IPS-20b (cell line): ENCODE measurements around the gene ARL6IP6.
A peak's percentile ranks its signal among the peaks of the same experiment; 100 is the strongest.
"Not testable (repeated sequence)": the region's sequence is repeated elsewhere in the genome, so short reads cannot be mapped to it uniquely, and the experiment has no call there.

ENCODE experiments used
- H3K27ac ChIP-seq: one replicate; pipeline ENCODE4 v1.5.1; 2013; ENCODE audit warnings: low read length
- H3K27me3 ChIP-seq: 2 replicates; pipeline ENCODE4 v1.6.1; 2013; ENCODE audit warnings: mild to moderate bottlenecking, low read length, inconsistent platforms; ENCODE audit not compliant: insufficient read depth
- H3K36me3 ChIP-seq: 2 replicates; pipeline ENCODE4 v1.6.1; 2013; ENCODE audit warnings: low read depth, mild to moderate bottlenecking, inconsistent platforms, low read length, moderate library complexity; ENCODE audit not compliant: insufficient read depth
- H3K4me1 ChIP-seq: 2 replicates; pipeline ENCODE4 v1.6.1; 2013; ENCODE audit warnings: mild to moderate bottlenecking, control low read depth, inconsistent platforms, low read length, moderate library complexity; ENCODE audit not compliant: insufficient read depth
- H3K4me3 ChIP-seq: 2 replicates; pipeline ENCODE4 v1.5.1; 2013; ENCODE audit warnings: mild to moderate bottlenecking, low read length, inconsistent platforms
- H3K9ac ChIP-seq: 2 replicates; pipeline ENCODE4 v1.6.1; 2013; ENCODE audit warnings: low read depth, mild to moderate bottlenecking, inconsistent platforms, low read length, moderate library complexity
- H3K9me3 ChIP-seq: 2 replicates; pipeline ENCODE4 v1.6.1; 2013; ENCODE audit warnings: mild to moderate bottlenecking, low read depth, low read length, inconsistent platforms; ENCODE audit not compliant: insufficient read depth

The ARL6IP6 gene

GRCh38 chr2:152706477-152707021, 11.9 kb upstream of the ARL6IP6 start:
- Histone ChIP-seq H3K9me3 (no peaks in the 10 kb centered on the region; the same call in 1 of the 2 replicates), H3K4me1 (no peaks in the 10 kb centered on the region), H3K36me3 (peaks cover 74% of the 10 kb centered on the region)

GRCh38 chr2:152708742-152709141, 9.7 kb upstream of the ARL6IP6 start:
- H3K27ac ChIP-seq, result no peak overlapping the region
- no peaks in the 10 kb centered on the region for H3K27me3 ChIP-seq
- no peak overlapping the region for H3K4me3 ChIP-seq
- H3K36me3 ChIP-seq, result peaks cover 88% of the 10 kb centered on the region
- H3K9me3 ChIP-seq, result no peaks in the 10 kb centered on the region
- H3K4me1 ChIP-seq, result no peaks in the 10 kb centered on the region
- no peak overlapping the region for H3K9ac ChIP-seq

More at GRCh38 chr2:152706477-152707021, 11.9 kb upstream of the ARL6IP6 start:
- H3K9ac ChIP-seq, result no peak overlapping the region
- H3K27me3 ChIP-seq, result no peaks in the 10 kb centered on the region
- H3K27ac ChIP-seq, result no peak overlapping the region
- H3K4me3 ChIP-seq, result no peak overlapping the region

- H3K4me1 ChIP-seq, result peaks cover 8% of the 10 kb centered on the region
- H3K4me3 ChIP-seq, result no peak overlapping the region
- H3K9ac ChIP-seq, result no peak overlapping the region
- H3K36me3 ChIP-seq, result peaks cover 100% of the 10 kb centered on the region
- no peaks in the 10 kb centered on the region for H3K27me3 ChIP-seq
- H3K27ac ChIP-seq, result no peak overlapping the region
- no peaks in the 10 kb centered on the region for H3K9me3 ChIP-seq
These were observed 7.7 kb upstream of the ARL6IP6 start for GRCh38 chr2:152710713-152711112.

GRCh38 chr2:152715112-152715511, 3.3 kb upstream of the ARL6IP6 start:
- H3K27ac ChIP-seq, result no peak overlapping the region
- H3K4me1 ChIP-seq, result peaks cover 11% of the 10 kb centered on the region
- peaks cover 57% of the 10 kb centered on the region for H3K36me3 ChIP-seq
- no peaks in the 10 kb centered on the region for H3K9me3 ChIP-seq
- peak overlapping the region; percentile 100 for H3K4me3 ChIP-seq
- peak overlapping the region; percentile 100; the same call in 1 of the 2 replicates for H3K9ac ChIP-seq
- H3K27me3 ChIP-seq, result no peaks in the 10 kb centered on the region

GRCh38 chr2:152715854-152716428, 2.5 kb upstream of the ARL6IP6 start:
- Histone ChIP-seq H3K9me3 (no peaks in the 10 kb centered on the region), H3K4me1 (peaks cover 15% of the 10 kb centered on the region), H3K27ac (no peak overlapping the region), H3K4me3 (peak overlapping the region; percentile 100), H3K27me3 (no peaks in the 10 kb centered on the region), H3K36me3 (peaks cover 55% of the 10 kb centered on the region), H3K9ac (peak overlapping the region; percentile 100; the same call in 1 of the 2 replicates)

GRCh38 chr2:152716805-152717227, 1.6 kb upstream of the ARL6IP6 start:
- H3K4me3 ChIP-seq, result peak overlapping the region; percentile 100
- no peaks in the 10 kb centered on the region for H3K9me3 ChIP-seq
- peaks cover 55% of the 10 kb centered on the region for H3K36me3 ChIP-seq
- peaks cover 15% of the 10 kb centered on the region for H3K4me1 ChIP-seq
- H3K27me3 ChIP-seq, result no peaks in the 10 kb centered on the region
- H3K27ac ChIP-seq, result peak overlapping the region; percentile 99
- H3K9ac ChIP-seq, result peak overlapping the region; percentile 100

- H3K9ac ChIP-seq, result peak within 1 kb of the TSS; percentile 100
- peak within 1 kb of the TSS; percentile 99 for H3K27ac ChIP-seq
- peak within 1 kb of the TSS; percentile 100 for H3K4me3 ChIP-seq
- H3K27me3 ChIP-seq, result no peaks in the 10 kb centered on the region
- peaks cover 55% of the 10 kb centered on the region for H3K36me3 ChIP-seq
- H3K4me1 ChIP-seq, result peaks cover 15% of the 10 kb centered on the region
- no peaks in the 10 kb centered on the region for H3K9me3 ChIP-seq
These were observed 968 bp upstream of the ARL6IP6 start, which contains the start of gene PRPF40A for GRCh38 chr2:152717228-152718075. TSS of gene PRPF40A (minus strand) at chr2:152717461. CDS start at chr2:152717439, 22 bp downstream.

GRCh38 chr2:152718909-152719645, 657 bp downstream of the ARL6IP6 start:
- Histone ChIP-seq H3K36me3 (peaks cover 52% of the 10 kb centered on the region), H3K4me3 (peak overlapping the region; percentile 100), H3K9me3 (no peaks in the 10 kb centered on the region), H3K4me1 (peaks cover 15% of the 10 kb centered on the region), H3K27me3 (no peaks in the 10 kb centered on the region), H3K27ac (peak overlapping the region; percentile 99), H3K9ac (peak overlapping the region; percentile 100)

- peaks cover 51% of the 10 kb centered on the region for H3K36me3 ChIP-seq
- H3K9me3 ChIP-seq, result no peaks in the 10 kb centered on the region
- H3K4me1 ChIP-seq, result peaks cover 7% of the 10 kb centered on the region
- H3K27me3 ChIP-seq, result no peaks in the 10 kb centered on the region
- no peak overlapping the region; the same call in 1 of the 2 replicates for H3K9ac ChIP-seq
- H3K27ac ChIP-seq, result no peak overlapping the region
- H3K4me3 ChIP-seq, result peak overlapping the region; percentile 100; the same call in 1 of the 2 replicates
These were observed 2.4 kb downstream of the ARL6IP6 start for GRCh38 chr2:152720794-152721193.

GRCh38 chr2:152722639-152723038, 4.2 kb downstream of the ARL6IP6 start:
- H3K27ac ChIP-seq, H3K4me1 ChIP-seq, H3K4me3 ChIP-seq, H3K27me3 ChIP-seq, H3K9ac ChIP-seq, H3K9me3 ChIP-seq: not testable (repeated sequence)
- H3K36me3 ChIP-seq, result peaks cover 68% of the 10 kb centered on the region

- H3K4me1 ChIP-seq, result peaks cover 7% of the 10 kb centered on the region
- H3K9ac ChIP-seq, result no peak overlapping the region
- H3K9me3 ChIP-seq, result no peaks in the 10 kb centered on the region
- H3K27me3 ChIP-seq, result no peaks in the 10 kb centered on the region
- no peak overlapping the region for H3K27ac ChIP-seq
- H3K4me3 ChIP-seq, result no peak overlapping the region
- H3K36me3 ChIP-seq, result peaks cover 71% of the 10 kb centered on the region
These were observed 5.5 kb downstream of the ARL6IP6 start for GRCh38 chr2:152723918-152724317.
